Endothelial cell of umbilical vein (primary cell): ENCODE measurements around the gene IL36G. TPM values are rescaled to one million over a fixed set of nuclear protein-coding genes. Genes with fewer than 3 reads are reported as not detected.

Experiments used
- BruUV-seq: library from RNA; stranded (reverse); fragments of 400-500 nt; replicated peaks from 2 replicates; lab custom pipeline; 2021; lab: Mats Ljungman, UMichigan
- CTCF ChIA-PET: fragments of 300-600, 350-600 bp; sonication (Branson Sonifier 250); formaldehyde crosslinking; loops from one replicate; lab custom pipeline; 2021; ENCODE audit warnings: antibody characterized with exemption, inconsistent platforms; lab: Charles Lee
- POLR2A ChIA-PET: fragments of 300-600, 350-600 bp; sonication (Branson Sonifier 250); formaldehyde crosslinking; loops from one replicate; lab custom pipeline; 2021; ENCODE audit warnings: antibody characterized with exemption, inconsistent platforms; lab: Charles Lee
- DNase-seq: peaks from one replicate; pipeline ENCODE4 v3.0.0-alpha.2; 2011; ENCODE audit warnings: low read depth, low spot score
- FAIRE-seq: peaks from 2 replicates; lab custom pipeline; 2011; peaks lifted over from hg19 to GRCh38; lab: Jason Lieb, UNC
- H2AFZ ChIP-seq: 2 replicates; pipeline ENCODE4 v1.6.0; 2012; ENCODE audit warnings: low read depth, low read length, control low read depth, inconsistent platforms
- H3K27ac ChIP-seq: 2 replicates; pipeline ENCODE4 v1.5.1; 2011; ENCODE audit warnings: low read depth, mild to moderate bottlenecking, control low read depth, low read length, moderate library complexity; ENCODE audit not compliant: insufficient read depth
- H3K27me3 ChIP-seq, 2 experiments: 2 replicates each; pipeline versions ENCODE4 v1.6.0 to v1.6.1; 2011; ENCODE audit warnings: low read length in 2 of 2, mixed read lengths in 1 of 2; ENCODE audit not compliant: control insufficient read depth in 2 of 2, insufficient read depth in 2 of 2
- H3K36me3 ChIP-seq, 2 experiments: 2 replicates in 1 of 2; 3 replicates in 1 of 2; pipeline ENCODE4 v1.5.1; 2011; ENCODE audit warnings: low read length in 2 of 2, mild to moderate bottlenecking in 1 of 2, moderate library complexity in 1 of 2; ENCODE audit not compliant: control insufficient read depth in 2 of 2, insufficient read depth in 2 of 2; ENCODE audit errors: extremely low read depth in 1 of 2
- H3K4me1 ChIP-seq: 3 replicates; pipeline ENCODE4 v1.5.1; 2011; ENCODE audit warnings: mild to moderate bottlenecking, low read length; ENCODE audit not compliant: control insufficient read depth, insufficient read depth; ENCODE audit errors: extremely low read depth
- H3K4me2 ChIP-seq: 2 replicates; pipeline ENCODE4 v1.6.1; 2011; ENCODE audit warnings: low read length, control low read depth, mixed read lengths; ENCODE audit not compliant: insufficient read depth
- H3K4me3 ChIP-seq, 3 experiments: fragments of 200-600 bp in 1 of 3; sonication (generic), shearing (Covaris generic) in 1 of 3; replicated peaks in 1 of 3; 2 replicates each; pipeline ENCODE4 v1.5.1; 2011 to 2016; ENCODE audit warnings: control low read depth in 3 of 3, low read length in 3 of 3, mild to moderate bottlenecking in 2 of 3, inconsistent platforms in 1 of 3, low read depth in 1 of 3, moderate library complexity in 1 of 3; ENCODE audit not compliant: insufficient read depth in 1 of 3
- H3K79me2 ChIP-seq: 2 replicates; pipeline ENCODE4 v1.6.0; 2012; ENCODE audit warnings: low read length, inconsistent platforms; ENCODE audit not compliant: control insufficient read depth, insufficient read depth
- H3K9ac ChIP-seq: replicated peaks from 2 replicates; pipeline ENCODE3; 2011; ENCODE audit warnings: low read length, control low read depth; ENCODE audit not compliant: insufficient read depth; ENCODE audit errors: extremely low read depth
- H3K9me1 ChIP-seq: replicated peaks from 3 replicates; pipeline ENCODE4 v1.6.0; 2011; ENCODE audit warnings: mild to moderate bottlenecking, low read length; ENCODE audit not compliant: control insufficient read depth, insufficient read depth; ENCODE audit errors: extremely low read depth
- H3K9me3 ChIP-seq: replicated peaks from 2 replicates; pipeline ENCODE4 v1.5.1; 2012; ENCODE audit warnings: low read length, inconsistent platforms; ENCODE audit not compliant: control insufficient read depth, insufficient read depth
- H4K20me1 ChIP-seq: replicated peaks from 2 replicates; pipeline ENCODE3; 2011; ENCODE audit warnings: mild to moderate bottlenecking, low read length; ENCODE audit not compliant: control insufficient read depth, insufficient read depth; ENCODE audit errors: extremely low read depth
- CTCF ChIP-seq, 2 donors: IDR thresholded peaks; 1 replicate in 1 of 2; 2 replicates in 1 of 2; pipeline ENCODE4 v1.5.1; 2011; ENCODE audit warnings: low read length in 2 of 2, mild to moderate bottlenecking in 2 of 2, moderate library complexity in 2 of 2, control low read depth in 1 of 2, inconsistent platforms in 1 of 2, low read depth in 1 of 2; ENCODE audit not compliant: insufficient read depth in 1 of 2; ENCODE audit errors: extremely low read depth in 1 of 2
- FOS ChIP-seq: IDR thresholded peaks from 2 replicates; pipeline ENCODE4 v1.6.1; 2011; ENCODE audit warnings: mild to moderate bottlenecking, low read length, moderate library complexity, borderline replicate concordance; ENCODE audit not compliant: insufficient read depth
- JUN ChIP-seq: IDR thresholded peaks from 2 replicates; pipeline ENCODE4 v1.6.1; 2011; ENCODE audit warnings: borderline replicate concordance, low read depth; ENCODE audit not compliant: insufficient read length, insufficient read depth
- POLR2AphosphoS5 ChIP-seq: IDR thresholded peaks from 2 replicates; pipeline ENCODE4 v1.6.1; 2012; ENCODE audit warnings: low read depth, mild to moderate bottlenecking, control low read depth, low read length, moderate library complexity; ENCODE audit not compliant: insufficient read depth
- dilution Hi-C: fragments of 300-500 bp; cut with MboI; formaldehyde crosslinking; loops from one replicate; pipeline ENCODE4 v1.15.0; 2019; ENCODE audit warnings: low sequenced_read_pairs; ENCODE audit not compliant: extremely low pct_ligation_motif_present
- intact Hi-C: fragments of 100-400 bp; cut with micrococcal nuclease; formaldehyde crosslinking; loops from one replicate; pipeline ENCODE4 v1.10.0; 2022
- polyA plus RNA-seq, 4 experiments: library from polyadenylated mRNA; depleted of rRNA in 3 of 4; stranded (reverse) in 3 of 4; unstranded in 1 of 4; fragments of >200 nt; gene quantifications; 2 replicates each; pipeline versions ENCODE4 v1.2.1 to v1.2.3, GENCODE V29; 2011 to 2012; ENCODE audit warnings: missing spikeins in 1 of 4
- total RNA-seq: library from RNA; stranded (reverse); gene quantifications from 2 replicates; pipeline ENCODE4 v1.2.3, GENCODE V29; 2021
- TF ChIP-seq, protein P1 (sequence below): IDR thresholded peaks from 2 replicates; pipeline ENCODE4 v1.6.1; 2011; ENCODE audit not compliant: insufficient read depth, insufficient read length

IL36G gene
- total and polyA plus RNA-seq, 2 donors (not counting 3 experiments of a cell fraction or from before 2014, with no cell fraction given) = not detected

GRCh38 chr2:112941753-112942653 lies 35.8 kb upstream of the IL36G start:
- no peaks in the 10 kb centered on the region for H4K20me1 ChIP-seq
- peak; percentile 67 for DNase-seq
- H3K4me1 ChIP-seq = no peaks in the 10 kb centered on the region
- no peaks in the 10 kb centered on the region for H3K36me3 ChIP-seq
- peak; percentile 81 for FAIRE-seq
- intact Hi-C loops = loop anchor here (1.0 to 5.0 kb wide), 4 partner anchors 57 to 341 kb away; no protein-coding TSS in a partner anchor
- ChIA-PET CTCF (interaction anchor here (0.6 to 4.9 kb wide), 52 partner anchors 10 to 362 kb away, joined by 3 to 410 read pairs (median 6); partner anchors contain the start of genes CKAP2L and IL1A), POLR2A (interaction anchor here (1.5 kb wide), 1 partner anchor 193 kb away, joined by 9 read pairs; no protein-coding TSS in a partner anchor)
- no peaks in the 10 kb centered on the region for H3K79me2 ChIP-seq
- H3K9me3 ChIP-seq = no peaks in the 10 kb centered on the region
- BruUV-seq = no TSS peak
- H3K27ac ChIP-seq = no peak overlapping the region
- H3K9ac ChIP-seq = no peak overlapping the region
- H2AFZ ChIP-seq = no peak overlapping the region
- dilution Hi-C loops = loop anchor here (25.0 kb wide), 1 partner anchor 180 kb away; the partner anchor contains the start of gene CKAP2L
- H3K9me1 ChIP-seq = no peaks in the 10 kb centered on the region
- TF ChIP-seq, protein P1, sequence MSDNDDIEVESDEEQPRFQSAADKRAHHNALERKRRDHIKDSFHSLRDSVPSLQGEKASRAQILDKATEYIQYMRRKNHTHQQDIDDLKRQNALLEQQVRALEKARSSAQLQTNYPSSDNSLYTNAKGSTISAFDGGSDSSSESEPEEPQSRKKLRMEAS = no peak
- no peak for TF ChIP-seq POLR2AphosphoS5
- no peak for TF ChIP-seq FOS
- TF ChIP-seq JUN = no peak
- peak; percentile 83 to 94 for TF ChIP-seq CTCF (IDR thresholded peaks at IDR 0.05; ENCODE audit: extremely low read depth in 1 of 2, insufficient read depth in 1 of 2, low read depth in 1 of 2, low read length in 2 of 2)
- peaks cover 19 to 21% of the 10 kb centered on the region in 2 experiments for H3K27me3 ChIP-seq
- no peak overlapping the region for H3K4me2 ChIP-seq
- H3K4me3 ChIP-seq = no peak overlapping the region
